Esophagus squamous epithelium (tissue), 5 donors: ENCODE measurements around the gene TOX2. TPM values are rescaled to one million over a fixed set of nuclear protein-coding genes. Genes with fewer than 3 reads are reported as not detected.

Source experiments
- DNase-seq: peaks from one replicate; lab custom pipeline; 2025; lab: John Stamatoyannopoulos, UW
- H3K27ac ChIP-seq, 4 donors: fragments of 200-600 bp; sonication (generic); one replicate each; pipeline ENCODE4 v1.5.1; 2016 to 2019; ENCODE audit warnings: mild to moderate bottlenecking in 1 of 4
- H3K27me3 ChIP-seq, 4 donors: fragments of 200-600 bp; sonication (generic); 1 replicate in 3 of 4; 2 replicates in 1 of 4; pipeline versions ENCODE4 v1.5.1 to v1.6.0; 2017 to 2021; ENCODE audit warnings: antibody characterized with exemption in 1 of 4
- H3K36me3 ChIP-seq, 3 donors: fragments of 200-600 bp; sonication (generic); one replicate each; pipeline ENCODE4 v1.5.1; 2016 to 2019
- H3K4me1 ChIP-seq, 3 donors: fragments of 200-600 bp; sonication (generic); one replicate each; pipeline ENCODE4 v1.5.1; 2017 to 2019
- H3K4me3 ChIP-seq, 4 donors: fragments of 200-600 bp; sonication (generic); 1 replicate in 3 of 4; 2 replicates in 1 of 4; pipeline ENCODE4 v1.5.1; 2016 to 2019; ENCODE audit warnings: mild to moderate bottlenecking in 2 of 4, moderate library complexity in 1 of 4
- H3K9me3 ChIP-seq, 3 donors: fragments of 200-600 bp; sonication (generic); one replicate each; pipeline ENCODE4 v1.5.1; 2016 to 2019
- POLR2A ChIP-seq, 4 donors: fragments of 450-650 bp; IDR thresholded peaks; one replicate each; pipeline ENCODE4 v1.6.1; 2017; ENCODE audit warnings: antibody characterized with exemption in 4 of 4, mild to moderate bottlenecking in 4 of 4, moderate library complexity in 3 of 4
- WGBS, 2 donors: methylation state at CpG; one replicate each; pipeline ENCODE4 v1.1.5; 2018; 5-methylcytosine and 5-hydroxymethylcytosine counted together
- intact Hi-C: fragments of 100-400 bp; cut with DNase I; formaldehyde crosslinking; loops from one replicate; pipeline ENCODE4 v1.15.0; 2022
- total RNA-seq, 4 donors: library from RNA; depleted of rRNA; stranded (reverse); fragments of >200 nt; gene quantifications; one replicate each; pipeline ENCODE4 v1.1.0, GENCODE V29; 2016
- TF ChIP-seq, protein P1 (sequence below), 6 experiments: fragments of 450-650 bp in 4 of 6; fragments of 200-600 bp in 2 of 6; sonication (generic) in 2 of 6; IDR thresholded peaks; one replicate each; pipeline ENCODE4 v1.5.1; 2016 to 2019; ENCODE audit warnings: antibody characterized with exemption in 6 of 6, mild to moderate bottlenecking in 4 of 6, moderate library complexity in 4 of 6
- donor health status: DM: yes; HTN: yes; CAD: no.

Gene TOX2
- total RNA-seq, 4 donors from 2014 or later = 0.99 to 22.9 (median 3.1) TPM

DNA sequence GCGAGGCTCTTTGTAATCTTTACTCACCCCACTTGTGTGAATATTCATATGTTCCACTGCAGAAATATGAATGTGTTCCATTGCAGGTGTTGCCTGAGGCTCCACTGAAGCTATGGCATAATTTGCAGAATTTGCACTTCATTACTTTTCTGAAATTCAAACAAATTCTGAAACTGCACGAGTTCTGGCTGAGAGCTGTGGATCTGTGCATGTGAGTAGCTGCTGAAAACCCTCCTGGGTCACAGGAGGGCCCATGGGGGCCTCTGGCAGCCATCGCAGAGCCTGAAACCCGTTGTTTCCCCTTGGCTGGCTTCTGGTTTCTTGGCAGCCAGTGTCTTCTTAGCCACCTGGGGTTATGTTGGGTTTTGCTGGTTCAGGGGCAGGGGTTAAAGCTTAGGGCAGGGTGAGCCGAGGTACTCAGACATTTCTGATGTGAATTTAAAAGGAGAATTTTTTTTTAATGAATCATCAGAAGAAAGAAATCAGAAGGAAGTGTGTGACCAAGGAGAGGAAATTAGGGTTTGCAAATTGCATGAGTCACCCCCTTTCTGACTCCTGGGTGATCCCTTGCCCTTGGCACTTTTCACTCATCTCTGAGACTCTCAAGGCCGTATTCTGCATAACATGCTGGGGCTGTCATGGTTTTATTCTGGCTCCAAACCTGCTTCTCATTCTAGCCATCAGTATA lies 40.6 kb downstream of the TOX2 start:
- no peaks in the 10 kb centered on the region for H3K36me3 ChIP-seq
- TF ChIP-seq, protein P1, sequence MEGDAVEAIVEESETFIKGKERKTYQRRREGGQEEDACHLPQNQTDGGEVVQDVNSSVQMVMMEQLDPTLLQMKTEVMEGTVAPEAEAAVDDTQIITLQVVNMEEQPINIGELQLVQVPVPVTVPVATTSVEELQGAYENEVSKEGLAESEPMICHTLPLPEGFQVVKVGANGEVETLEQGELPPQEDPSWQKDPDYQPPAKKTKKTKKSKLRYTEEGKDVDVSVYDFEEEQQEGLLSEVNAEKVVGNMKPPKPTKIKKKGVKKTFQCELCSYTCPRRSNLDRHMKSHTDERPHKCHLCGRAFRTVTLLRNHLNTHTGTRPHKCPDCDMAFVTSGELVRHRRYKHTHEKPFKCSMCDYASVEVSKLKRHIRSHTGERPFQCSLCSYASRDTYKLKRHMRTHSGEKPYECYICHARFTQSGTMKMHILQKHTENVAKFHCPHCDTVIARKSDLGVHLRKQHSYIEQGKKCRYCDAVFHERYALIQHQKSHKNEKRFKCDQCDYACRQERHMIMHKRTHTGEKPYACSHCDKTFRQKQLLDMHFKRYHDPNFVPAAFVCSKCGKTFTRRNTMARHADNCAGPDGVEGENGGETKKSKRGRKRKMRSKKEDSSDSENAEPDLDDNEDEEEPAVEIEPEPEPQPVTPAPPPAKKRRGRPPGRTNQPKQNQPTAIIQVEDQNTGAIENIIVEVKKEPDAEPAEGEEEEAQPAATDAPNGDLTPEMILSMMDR (IDR thresholded peaks at IDR 0.05) = no peak
- no peak for TF ChIP-seq POLR2A (IDR thresholded peaks at IDR 0.05)
- peaks cover 39 to 84% (median 52%) of the 10 kb centered on the region in 3 donors for H3K4me1 ChIP-seq
- no peak overlapping the region for H3K4me3 ChIP-seq
- 6% methylated on average over 6 of the region's 6 CpGs for WGBS, 2 donors
- no peaks in the 10 kb centered on the region for H3K9me3 ChIP-seq
- no peak for DNase-seq
- intact Hi-C loops = no loop called here
- H3K27me3 ChIP-seq = peaks cover 0 to 9% (median 0%) of the 10 kb centered on the region in 4 donors
- peak overlapping the region; percentile 26 to 76 (median 66) for H3K27ac ChIP-seq

DNA sequence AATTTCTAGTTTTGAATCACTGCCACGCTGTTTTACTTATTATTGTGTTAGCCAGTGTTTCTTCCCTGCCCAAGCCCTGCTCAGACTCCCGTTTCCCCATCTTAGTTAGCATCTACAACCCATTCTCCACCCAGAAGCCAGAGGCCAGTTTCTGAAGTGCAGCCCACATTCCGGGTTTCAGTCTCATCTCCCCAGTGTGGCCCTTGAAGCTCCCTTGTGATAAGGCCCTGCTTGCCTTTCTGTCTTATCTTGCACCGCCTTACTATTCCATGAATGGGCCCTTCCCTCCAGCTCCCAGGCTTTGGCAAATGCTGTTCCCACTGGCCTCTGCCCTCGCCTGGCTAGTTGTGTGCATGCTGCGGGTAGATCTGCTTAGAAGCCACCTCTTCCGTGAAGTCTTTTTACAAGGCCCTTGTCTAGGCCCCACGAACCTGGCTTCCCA lies 41.1 kb downstream of the TOX2 start:
- H3K27ac ChIP-seq = peak overlapping the region; percentile 26 to 76 (median 66)
- 46% methylated on average over 7 to 8 of the region's 8 CpGs for WGBS, 2 donors
- peaks cover 39 to 84% (median 54%) of the 10 kb centered on the region in 3 donors for H3K4me1 ChIP-seq
- intact Hi-C loops = no loop called here
- H3K4me3 ChIP-seq = no peak overlapping the region
- H3K9me3 ChIP-seq = no peaks in the 10 kb centered on the region
- H3K36me3 ChIP-seq = no peaks in the 10 kb centered on the region
- no peak for DNase-seq
- H3K27me3 ChIP-seq = peaks cover 0 to 7% (median 0%) of the 10 kb centered on the region in 4 donors
- no peak for TF ChIP-seq POLR2A (IDR thresholded peaks at IDR 0.05)
- TF ChIP-seq, protein P1 (IDR thresholded peaks at IDR 0.05) = peak in 1 of 6 experiments; percentile 15

DNA sequence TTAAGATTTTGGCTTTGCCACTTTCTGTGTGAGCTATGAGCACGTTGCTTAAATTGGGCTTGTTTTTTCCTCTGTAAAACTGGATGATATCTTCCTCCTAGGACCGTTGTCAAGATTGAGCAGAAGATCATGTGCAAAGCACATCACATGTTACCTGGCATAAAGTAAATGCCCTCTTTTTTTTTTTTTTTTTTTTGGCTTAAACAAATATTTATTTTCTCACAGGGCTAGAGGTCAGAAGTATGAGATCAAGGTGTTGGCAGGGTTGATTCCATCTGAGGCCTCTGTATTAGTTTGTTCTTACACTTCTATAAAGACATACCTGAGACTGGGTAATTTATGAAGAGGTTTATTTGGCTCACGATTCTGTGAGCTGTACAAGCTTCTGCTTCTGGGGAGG lies 42.7 kb downstream of the TOX2 start:
- intact Hi-C loops = no loop called here
- Histone ChIP-seq H3K4me1 (peaks cover 39 to 80% (median 54%) of the 10 kb centered on the region in 3 donors), H3K9me3 (no peaks in the 10 kb centered on the region), H3K4me3 (no peak overlapping the region), H3K27me3 (peaks cover 0 to 7% (median 0%) of the 10 kb centered on the region in 4 donors), H3K36me3 (no peaks in the 10 kb centered on the region), H3K27ac (no peak overlapping the region)
- TF ChIP-seq POLR2A (IDR thresholded peaks at IDR 0.05) = no peak
- TF ChIP-seq, protein P1 (IDR thresholded peaks at IDR 0.05) = no peak
- WGBS, 2 donors = 70 to 74% methylated on average over 3 of the region's 3 CpGs
- DNase-seq = no peak

DNA sequence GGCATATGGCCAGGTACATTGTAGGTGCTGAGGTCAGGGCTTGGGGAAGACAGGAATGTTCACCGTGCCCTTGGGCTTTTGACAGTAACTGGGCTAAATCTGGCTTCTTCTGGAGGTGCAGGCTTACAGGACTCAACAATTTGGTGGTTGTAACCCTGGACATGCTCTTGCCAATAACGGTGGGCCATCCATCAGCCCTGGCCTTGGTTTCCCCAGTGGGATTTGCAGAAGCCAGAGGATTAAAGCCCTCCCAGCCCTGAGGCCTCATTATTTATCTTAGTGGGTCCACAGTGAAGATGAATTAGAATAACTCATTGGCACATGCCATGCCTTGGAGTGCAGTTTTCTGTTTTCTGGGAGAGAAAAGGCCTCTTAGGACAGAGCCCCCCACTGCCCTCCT lies 44.0 kb downstream of the TOX2 start:
- H3K27me3 ChIP-seq = peaks cover 0 to 7% (median 0%) of the 10 kb centered on the region in 4 donors
- intact Hi-C loops = no loop called here
- no peaks in the 10 kb centered on the region for H3K36me3 ChIP-seq
- no peak overlapping the region for H3K4me3 ChIP-seq
- peaks cover 34 to 68% (median 49%) of the 10 kb centered on the region in 3 donors for H3K4me1 ChIP-seq
- H3K27ac ChIP-seq = no peak overlapping the region
- WGBS, 2 donors = 57 to 92% methylated on average over 1 to 2 of the region's 2 CpGs
- DNase-seq = no peak
- TF ChIP-seq, protein P1 (IDR thresholded peaks at IDR 0.05) = no peak
- no peak for TF ChIP-seq POLR2A (IDR thresholded peaks at IDR 0.05)
- H3K9me3 ChIP-seq = no peaks in the 10 kb centered on the region
